GM10266 (cell line): ENCODE results near the gene UAP1L1.

Experiments used
- DNase-seq: peaks from one replicate; pipeline ENCODE4 v3.0.0; 2012; ENCODE audit errors: extremely low spot score
- CTCF ChIP-seq: IDR thresholded peaks from 2 replicates; pipeline ENCODE4 v1.5.1; 2012; ENCODE audit warnings: mild to moderate bottlenecking, low read depth; ENCODE audit not compliant: control insufficient read depth, insufficient read depth; ENCODE audit errors: missing control alignments

UAP1L1 gene

GRCh38 chr9:137105814-137106661 is 28.7 kb downstream of the UAP1L1 start:
- no peak for DNase-seq
- no peak for TF ChIP-seq CTCF

- no peak for DNase-seq
- no peak for TF ChIP-seq CTCF
Measured at GRCh38 chr9:137106662-137107250, 29.4 kb downstream of the UAP1L1 start.

GRCh38 chr9:137107312-137107921 is 30.1 kb downstream of the UAP1L1 start:
- no peak for TF ChIP-seq CTCF
- DNase-seq, result no peak

- TF ChIP-seq CTCF, result no peak
- DNase-seq, result no peak
Measured at GRCh38 chr9:137107982-137108381, 30.7 kb downstream of the UAP1L1 start.

GRCh38 chr9:137108608-137109249 is 31.4 kb downstream of the UAP1L1 start:
- TF ChIP-seq CTCF, result no peak
- no peak for DNase-seq

GRCh38 chr9:137109250-137110146 is 32.2 kb downstream of the UAP1L1 start:
- no peak for TF ChIP-seq CTCF
- DNase-seq, result no peak
